ENCODE measurements around the gene CDH15.

DNA sequence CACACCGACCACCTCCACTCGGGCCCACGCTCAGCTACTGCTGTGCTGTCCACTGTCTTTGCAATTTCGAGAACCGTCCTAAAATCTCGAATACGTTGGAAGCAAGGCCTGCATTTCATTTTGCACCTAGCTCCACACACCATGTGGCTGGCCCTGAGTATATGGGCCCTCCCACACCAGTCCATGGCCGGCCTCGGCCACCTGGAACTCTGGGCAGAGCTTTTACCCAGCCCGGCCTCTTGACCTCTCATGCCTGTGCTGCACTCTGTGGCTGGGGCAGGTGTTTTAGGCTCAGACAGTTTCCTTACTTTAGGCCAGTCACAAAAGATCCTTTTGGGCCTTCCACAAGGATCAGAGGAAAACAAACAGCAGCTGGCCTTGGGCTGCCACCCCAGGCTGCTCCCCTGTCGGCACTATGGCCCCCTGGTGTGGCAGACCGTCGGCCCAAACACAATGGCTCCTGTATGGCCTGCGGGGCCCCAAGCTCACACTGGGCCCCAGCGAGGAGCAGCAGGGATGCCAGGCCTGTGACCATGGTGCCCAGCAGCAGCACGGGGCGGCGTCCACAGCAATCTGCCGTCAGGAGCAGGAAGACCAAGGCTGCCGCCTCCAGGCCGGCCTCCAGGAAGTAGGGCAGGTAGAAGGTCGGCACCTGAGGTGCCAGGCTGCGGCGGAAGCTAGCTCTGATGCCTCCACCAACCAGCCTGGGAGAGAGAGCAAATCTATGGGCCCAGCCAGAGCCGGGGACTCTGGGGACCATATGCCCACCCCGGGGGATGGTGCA, 26.3 kb downstream of the CDH15 start:
- TF ChIP-seq, protein P1, sequence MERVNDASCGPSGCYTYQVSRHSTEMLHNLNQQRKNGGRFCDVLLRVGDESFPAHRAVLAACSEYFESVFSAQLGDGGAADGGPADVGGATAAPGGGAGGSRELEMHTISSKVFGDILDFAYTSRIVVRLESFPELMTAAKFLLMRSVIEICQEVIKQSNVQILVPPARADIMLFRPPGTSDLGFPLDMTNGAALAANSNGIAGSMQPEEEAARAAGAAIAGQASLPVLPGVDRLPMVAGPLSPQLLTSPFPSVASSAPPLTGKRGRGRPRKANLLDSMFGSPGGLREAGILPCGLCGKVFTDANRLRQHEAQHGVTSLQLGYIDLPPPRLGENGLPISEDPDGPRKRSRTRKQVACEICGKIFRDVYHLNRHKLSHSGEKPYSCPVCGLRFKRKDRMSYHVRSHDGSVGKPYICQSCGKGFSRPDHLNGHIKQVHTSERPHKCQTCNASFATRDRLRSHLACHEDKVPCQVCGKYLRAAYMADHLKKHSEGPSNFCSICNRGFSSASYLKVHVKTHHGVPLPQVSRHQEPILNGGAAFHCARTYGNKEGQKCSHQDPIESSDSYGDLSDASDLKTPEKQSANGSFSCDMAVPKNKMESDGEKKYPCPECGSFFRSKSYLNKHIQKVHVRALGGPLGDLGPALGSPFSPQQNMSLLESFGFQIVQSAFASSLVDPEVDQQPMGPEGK (CRISPR knock-in tag; IDR thresholded peaks at IDR 0.05; ENCODE audit: borderline replicate concordance), result no peak
- TF ChIP-seq OSR1 (CRISPR knock-in tag; IDR thresholded peaks at IDR 0.05), result no peak
- TF ChIP-seq SNAI2 (CRISPR knock-in tag; IDR thresholded peaks at IDR 0.05), result no peak
- TF ChIP-seq BACH2 (CRISPR knock-in tag; IDR thresholded peaks at IDR 0.05; ENCODE audit: borderline replicate concordance), result no peak
- no peak for TF ChIP-seq ZC3H10 (CRISPR knock-in tag; IDR thresholded peaks at IDR 0.05)
- TF ChIP-seq ZNF70 (CRISPR knock-in tag; IDR thresholded peaks at IDR 0.05), result no peak

Measured in SK-N-SH treated with all-trans-retinoic acid at 6 μM for 48 hours (cell line).